Measurements from ENCODE around the gene ATP2C2. TPM values are rescaled to one million over a fixed set of nuclear protein-coding genes. Genes with fewer than 3 reads are reported as not detected.

ATP2C2 gene
- total RNA-seq, 1 experiment from 2014 or later, result 20.3 TPM

DNA sequence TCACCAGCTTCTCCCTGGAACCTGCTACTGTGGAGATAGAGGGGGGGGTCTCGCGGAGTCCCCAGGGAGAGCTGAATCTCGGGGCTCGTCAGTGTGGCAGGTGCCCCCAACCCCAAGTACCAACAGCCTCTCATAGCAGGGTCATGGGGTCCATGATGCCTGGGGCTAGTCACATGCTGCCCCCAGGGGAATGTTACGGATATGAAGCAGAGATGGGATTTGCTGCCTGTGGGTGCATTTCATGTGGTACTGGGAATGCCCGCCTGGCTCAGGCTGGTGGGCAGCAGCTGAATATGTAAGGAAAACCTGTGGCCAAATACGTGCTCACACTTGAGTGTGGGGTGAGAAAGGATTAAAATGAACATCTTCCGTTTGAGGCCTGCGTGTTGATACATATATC, 86.7 kb downstream of the ATP2C2 start:
- POLR2A ChIA-PET, result no interaction called here
- CTCF ChIA-PET, result no interaction called here
- ATAC-seq, result no peak

DNA sequence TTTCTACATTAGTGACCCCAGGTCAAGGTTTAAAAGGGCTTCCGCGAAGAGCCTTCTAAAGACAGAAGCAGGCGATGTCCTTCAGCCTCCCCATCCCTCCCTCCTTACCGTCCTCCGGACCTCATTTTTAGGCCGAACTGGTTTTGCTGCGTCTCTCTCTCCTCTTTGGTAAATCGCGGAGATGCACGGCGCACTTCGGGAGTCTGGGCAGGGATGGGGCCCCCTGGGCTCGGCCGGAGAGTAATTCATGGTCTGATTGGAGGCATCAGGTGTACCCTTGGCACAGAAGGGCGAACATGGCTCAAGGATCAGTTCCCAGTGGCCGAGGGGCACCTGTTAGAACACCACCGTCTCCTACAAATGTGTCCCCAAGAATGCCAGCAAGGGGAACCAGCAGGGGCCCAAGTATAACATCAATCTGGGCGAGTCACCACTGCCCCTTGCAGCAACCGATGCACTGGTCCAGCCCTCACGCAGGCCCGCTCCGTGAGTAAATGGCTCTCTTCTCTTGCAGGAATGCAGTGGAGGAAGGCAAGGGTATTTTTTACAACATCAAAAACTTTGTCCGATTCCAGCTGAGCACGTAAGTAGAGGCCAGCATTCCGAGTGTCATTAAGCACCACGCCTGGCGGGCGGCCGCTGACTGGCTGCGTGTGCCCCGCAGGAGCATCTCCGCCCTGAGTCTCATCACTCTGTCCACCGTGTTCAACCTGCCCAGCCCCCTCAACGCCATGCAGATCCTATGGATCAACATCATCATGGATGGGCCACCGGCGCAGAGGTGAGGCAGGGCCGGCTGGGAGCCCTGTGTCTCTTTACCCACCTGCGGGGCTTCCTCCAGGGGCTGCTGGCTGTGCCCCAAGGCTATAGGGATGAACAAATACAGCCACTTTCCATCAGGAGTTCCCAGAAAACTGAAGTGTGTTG, 90.5 kb downstream of the ATP2C2 start:
- no peaks in the 10 kb centered on the region for H3K79me2 ChIP-seq (ENCODE audit: insufficient read depth, low read length)
- POLR2A ChIA-PET, result no interaction called here
- H3K27me3 ChIP-seq (ENCODE audit: insufficient read depth, low read length), result no peaks in the 10 kb centered on the region
- no peak for DNase-seq (ENCODE audit: low read depth, low spot score)
- H3K4me1 ChIP-seq (ENCODE audit: control insufficient read depth in 1 of 2, insufficient read depth in 2 of 2, low read length in 2 of 2), result no peaks in the 10 kb centered on the region
- CTCF ChIA-PET, result no interaction called here
- RAD21 ChIA-PET (ENCODE audit: low non-redundant PET in 1 of 2, low total read pairs in 2 of 2, uncharacterized antibody in 2 of 2, unreplicated experiment in 2 of 2), result no interaction called here
- no TSS peak for BruUV-seq (replicated peaks)
- no peak overlapping the region for H3K4me2 ChIP-seq (ENCODE audit: low read length)
- H3K9ac ChIP-seq (ENCODE audit: low read length), result no peak overlapping the region
- intact Hi-C loops (cut with micrococcal nuclease), result no loop called here
- peaks cover 0 to 4% of the 10 kb centered on the region in 2 experiments; a peak in 2 of 4 replicates for H3K36me3 ChIP-seq (ENCODE audit: control insufficient read depth in 1 of 2, insufficient read depth in 2 of 2, low read length in 2 of 2)
- H4K20me1 ChIP-seq (ENCODE audit: insufficient read depth), result no peaks in the 10 kb centered on the region
- H2AFZ ChIP-seq (ENCODE audit: low read depth, low read length, poor library complexity, severe bottlenecking), result no peak overlapping the region
- no peak overlapping the region for H3K4me3 ChIP-seq (replicated peaks in 1 of 2; ENCODE audit: low read depth in 1 of 2, low read length in 2 of 2)
- no peaks in the 10 kb centered on the region for H3K9me2 ChIP-seq (ENCODE audit: insufficient read depth)
- no peak for ATAC-seq
- no peak overlapping the region for H3K27ac ChIP-seq (ENCODE audit: low read depth, low read length)
- H3K9me3 ChIP-seq (ENCODE audit: control insufficient read depth in 1 of 2, insufficient read depth in 1 of 2, low read depth in 1 of 2, low read length in 2 of 2), result no peaks in the 10 kb centered on the region
- TF ChIP-seq CBX3 (IDR thresholded peaks at IDR 0.05; ENCODE audit: low read depth) (no peak), JUND (IDR thresholded peaks at IDR 0.05) (no peak), EZH2 (IDR thresholded peaks at IDR 0.05) (no peak), POLR2AphosphoS5 (IDR thresholded peaks at IDR 0.05; ENCODE audit: low read depth, low read length) (peak; percentile 12; the same call in 1 of the 2 replicates)
- TF ChIP-seq, protein P1, sequence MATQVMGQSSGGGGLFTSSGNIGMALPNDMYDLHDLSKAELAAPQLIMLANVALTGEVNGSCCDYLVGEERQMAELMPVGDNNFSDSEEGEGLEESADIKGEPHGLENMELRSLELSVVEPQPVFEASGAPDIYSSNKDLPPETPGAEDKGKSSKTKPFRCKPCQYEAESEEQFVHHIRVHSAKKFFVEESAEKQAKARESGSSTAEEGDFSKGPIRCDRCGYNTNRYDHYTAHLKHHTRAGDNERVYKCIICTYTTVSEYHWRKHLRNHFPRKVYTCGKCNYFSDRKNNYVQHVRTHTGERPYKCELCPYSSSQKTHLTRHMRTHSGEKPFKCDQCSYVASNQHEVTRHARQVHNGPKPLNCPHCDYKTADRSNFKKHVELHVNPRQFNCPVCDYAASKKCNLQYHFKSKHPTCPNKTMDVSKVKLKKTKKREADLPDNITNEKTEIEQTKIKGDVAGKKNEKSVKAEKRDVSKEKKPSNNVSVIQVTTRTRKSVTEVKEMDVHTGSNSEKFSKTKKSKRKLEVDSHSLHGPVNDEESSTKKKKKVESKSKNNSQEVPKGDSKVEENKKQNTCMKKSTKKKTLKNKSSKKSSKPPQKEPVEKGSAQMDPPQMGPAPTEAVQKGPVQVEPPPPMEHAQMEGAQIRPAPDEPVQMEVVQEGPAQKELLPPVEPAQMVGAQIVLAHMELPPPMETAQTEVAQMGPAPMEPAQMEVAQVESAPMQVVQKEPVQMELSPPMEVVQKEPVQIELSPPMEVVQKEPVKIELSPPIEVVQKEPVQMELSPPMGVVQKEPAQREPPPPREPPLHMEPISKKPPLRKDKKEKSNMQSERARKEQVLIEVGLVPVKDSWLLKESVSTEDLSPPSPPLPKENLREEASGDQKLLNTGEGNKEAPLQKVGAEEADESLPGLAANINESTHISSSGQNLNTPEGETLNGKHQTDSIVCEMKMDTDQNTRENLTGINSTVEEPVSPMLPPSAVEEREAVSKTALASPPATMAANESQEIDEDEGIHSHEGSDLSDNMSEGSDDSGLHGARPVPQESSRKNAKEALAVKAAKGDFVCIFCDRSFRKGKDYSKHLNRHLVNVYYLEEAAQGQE (IDR thresholded peaks at IDR 0.05; ENCODE audit: low read depth), result no peak

More for the DNA sequence above, 86.7 kb downstream of the ATP2C2 start:
- no peak overlapping the region for H3K4me2 ChIP-seq (ENCODE audit: low read length)
- intact Hi-C loops (cut with micrococcal nuclease), result no loop called here
- no TSS peak for BruUV-seq (replicated peaks)
- no peak for DNase-seq (ENCODE audit: low read depth, low spot score)
- no peak overlapping the region for H3K4me3 ChIP-seq (replicated peaks in 1 of 2; ENCODE audit: low read depth in 1 of 2, low read length in 2 of 2)
- no peaks in the 10 kb centered on the region for H3K4me1 ChIP-seq (ENCODE audit: control insufficient read depth in 1 of 2, insufficient read depth in 2 of 2, low read length in 2 of 2)
- no peaks in the 10 kb centered on the region; a peak in 1 of 4 replicates for H3K36me3 ChIP-seq (ENCODE audit: control insufficient read depth in 1 of 2, insufficient read depth in 2 of 2, low read length in 2 of 2)
- no peaks in the 10 kb centered on the region for H3K79me2 ChIP-seq (ENCODE audit: insufficient read depth, low read length)
- no peak overlapping the region for H3K27ac ChIP-seq (ENCODE audit: low read depth, low read length)
- no peaks in the 10 kb centered on the region for H3K9me2 ChIP-seq (ENCODE audit: insufficient read depth)
- H4K20me1 ChIP-seq (ENCODE audit: insufficient read depth), result no peaks in the 10 kb centered on the region
- TF ChIP-seq JUND (IDR thresholded peaks at IDR 0.05), result no peak
- no peak for TF ChIP-seq YY1 (IDR thresholded peaks at IDR 0.05; ENCODE audit: extremely low read depth, insufficient replicate concordance, low read depth, low read length)
- no peak overlapping the region for H2AFZ ChIP-seq (ENCODE audit: low read depth, low read length, poor library complexity, severe bottlenecking)
- H3K9ac ChIP-seq (ENCODE audit: low read length), result no peak overlapping the region
- H3K9me3 ChIP-seq (ENCODE audit: control insufficient read depth in 1 of 2, insufficient read depth in 1 of 2, low read depth in 1 of 2, low read length in 2 of 2), result no peaks in the 10 kb centered on the region
- RAD21 ChIA-PET (ENCODE audit: low non-redundant PET in 1 of 2, low total read pairs in 2 of 2, uncharacterized antibody in 2 of 2, unreplicated experiment in 2 of 2), result no interaction called here
- H3K27me3 ChIP-seq (ENCODE audit: insufficient read depth, low read length), result no peaks in the 10 kb centered on the region

Measured in HCT116 (cell line).